ENCODE data around the gene GNGT2. TPM values are rescaled to one million over a fixed set of nuclear protein-coding genes. Genes with fewer than 3 reads are reported as not detected.

GNGT2 gene
- total RNA-seq, 4 donors from 2014 or later = 1.2 TPM; not detected in 2

DNA sequence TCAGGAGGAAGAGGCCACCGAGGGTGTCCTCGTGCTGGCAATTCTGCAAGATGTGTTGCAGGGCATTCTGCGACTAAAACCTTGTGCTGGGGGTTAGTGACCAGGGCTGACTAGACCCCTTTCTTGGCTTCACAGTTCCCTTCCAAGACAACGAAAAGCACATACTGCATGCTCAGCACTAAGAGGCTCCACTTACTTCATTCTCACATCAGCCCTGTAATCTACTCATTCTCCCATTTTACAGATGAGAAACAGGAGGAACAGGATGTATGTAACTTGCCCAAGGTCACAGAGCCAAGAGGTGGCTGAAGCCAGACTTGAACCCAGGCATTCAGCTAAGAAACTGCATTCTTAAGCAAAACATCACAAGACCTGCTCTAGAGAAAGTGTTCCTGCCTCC is 25.5 kb upstream of the GNGT2 start:
- Histone ChIP-seq H3K9me3 (no peaks in the 10 kb centered on the region), H3K4me3 (no peak overlapping the region), H3K27ac (no peak overlapping the region), H3K27me3 (no peaks in the 10 kb centered on the region), H3K4me1 (peaks cover 0 to 7% (median 0%) of the 10 kb centered on the region in 3 donors), H3K36me3 (no peaks in the 10 kb centered on the region)
- ATAC-seq = no peak
- no peak for TF ChIP-seq POLR2AphosphoS5 (IDR thresholded peaks at IDR 0.05)
- WGBS, 2 donors (ENCODE audit: low coverage in 1 of 2) = 52 to 80% methylated on average over 2 to 3 of the region's 4 CpGs

DNA sequence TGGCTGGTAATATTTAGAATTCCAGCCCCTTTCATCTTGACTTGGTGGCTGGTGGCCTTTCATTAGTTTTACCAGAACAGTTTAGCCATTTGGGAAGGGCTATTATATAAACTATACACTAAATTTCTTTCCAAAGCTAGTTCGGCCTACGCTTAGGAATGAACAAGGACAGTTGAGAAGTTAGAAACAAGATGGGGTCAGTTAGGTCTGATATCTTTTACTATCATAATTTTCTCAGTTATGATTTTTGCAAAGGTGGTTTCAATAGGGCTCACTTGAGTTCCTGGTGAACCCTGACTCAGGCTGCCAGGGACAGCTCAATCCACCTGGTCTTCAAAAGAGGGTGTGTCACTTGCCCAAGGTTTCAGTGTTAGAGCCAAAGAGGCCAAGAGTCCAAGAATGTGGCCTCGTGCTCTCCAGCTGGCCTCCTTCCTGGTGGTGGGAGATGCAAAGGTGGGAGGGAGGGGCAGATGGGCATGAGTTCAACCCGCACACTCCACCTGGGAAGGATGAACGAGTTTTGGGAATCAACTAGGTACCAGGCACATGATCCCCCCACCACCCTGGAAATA is 24.2 kb upstream of the GNGT2 start:
- 77 to 96% methylated on average over 2 of the region's 5 CpGs for WGBS, 2 donors (ENCODE audit: low coverage in 1 of 2)

DNA sequence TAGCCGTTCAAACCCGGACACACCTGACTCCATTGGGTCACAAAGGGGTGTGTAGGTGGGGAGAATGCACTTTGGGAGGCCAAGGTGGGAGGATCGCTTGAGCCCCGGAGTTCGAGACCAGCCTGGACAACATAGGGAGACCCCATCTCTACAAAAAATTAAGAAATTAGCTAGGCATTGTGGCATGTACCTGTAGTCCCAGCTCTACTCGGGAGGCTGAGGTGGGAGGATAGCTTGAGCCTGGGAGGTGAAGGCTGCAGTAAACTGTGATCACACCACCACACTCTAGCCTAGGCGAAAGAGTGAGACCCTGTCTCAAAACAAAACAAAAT is 21.2 kb upstream of the GNGT2 start:
- Histone ChIP-seq H3K27me3 (peaks cover 35% of the 10 kb centered on the region), H3K9me3 (no peaks in the 10 kb centered on the region), H3K4me1 (peaks cover 0 to 20% (median 8%) of the 10 kb centered on the region in 3 donors), H3K36me3 (no peaks in the 10 kb centered on the region), H3K4me3 (peak overlapping the region in 1 of 2 donors; percentile 64), H3K27ac (no peak overlapping the region)
- 69 to 91% methylated on average over 5 to 7 of the region's 7 CpGs for WGBS, 2 donors (ENCODE audit: low coverage in 1 of 2)
- TF ChIP-seq, protein P1, sequence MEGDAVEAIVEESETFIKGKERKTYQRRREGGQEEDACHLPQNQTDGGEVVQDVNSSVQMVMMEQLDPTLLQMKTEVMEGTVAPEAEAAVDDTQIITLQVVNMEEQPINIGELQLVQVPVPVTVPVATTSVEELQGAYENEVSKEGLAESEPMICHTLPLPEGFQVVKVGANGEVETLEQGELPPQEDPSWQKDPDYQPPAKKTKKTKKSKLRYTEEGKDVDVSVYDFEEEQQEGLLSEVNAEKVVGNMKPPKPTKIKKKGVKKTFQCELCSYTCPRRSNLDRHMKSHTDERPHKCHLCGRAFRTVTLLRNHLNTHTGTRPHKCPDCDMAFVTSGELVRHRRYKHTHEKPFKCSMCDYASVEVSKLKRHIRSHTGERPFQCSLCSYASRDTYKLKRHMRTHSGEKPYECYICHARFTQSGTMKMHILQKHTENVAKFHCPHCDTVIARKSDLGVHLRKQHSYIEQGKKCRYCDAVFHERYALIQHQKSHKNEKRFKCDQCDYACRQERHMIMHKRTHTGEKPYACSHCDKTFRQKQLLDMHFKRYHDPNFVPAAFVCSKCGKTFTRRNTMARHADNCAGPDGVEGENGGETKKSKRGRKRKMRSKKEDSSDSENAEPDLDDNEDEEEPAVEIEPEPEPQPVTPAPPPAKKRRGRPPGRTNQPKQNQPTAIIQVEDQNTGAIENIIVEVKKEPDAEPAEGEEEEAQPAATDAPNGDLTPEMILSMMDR (IDR thresholded peaks at IDR 0.05) = no peak
- TF ChIP-seq POLR2AphosphoS5 (IDR thresholded peaks at IDR 0.05) (no peak), EP300 (IDR thresholded peaks at IDR 0.05) (no peak), POLR2A (IDR thresholded peaks at IDR 0.05) (no peak)
- no peak for ATAC-seq

More for the DNA sequence above, 24.2 kb upstream of the GNGT2 start:
- no peaks in the 10 kb centered on the region for H3K36me3 ChIP-seq
- H3K27me3 ChIP-seq = peaks cover 7% of the 10 kb centered on the region
- no peak overlapping the region for H3K4me3 ChIP-seq
- no peak for TF ChIP-seq POLR2A (IDR thresholded peaks at IDR 0.05)
- TF ChIP-seq, protein P1 (IDR thresholded peaks at IDR 0.05) = no peak
- no peak for ATAC-seq
- H3K27ac ChIP-seq = no peak overlapping the region
- no peaks in the 10 kb centered on the region for H3K9me3 ChIP-seq
- H3K4me1 ChIP-seq = peaks cover 0 to 18% (median 8%) of the 10 kb centered on the region in 3 donors

DNA sequence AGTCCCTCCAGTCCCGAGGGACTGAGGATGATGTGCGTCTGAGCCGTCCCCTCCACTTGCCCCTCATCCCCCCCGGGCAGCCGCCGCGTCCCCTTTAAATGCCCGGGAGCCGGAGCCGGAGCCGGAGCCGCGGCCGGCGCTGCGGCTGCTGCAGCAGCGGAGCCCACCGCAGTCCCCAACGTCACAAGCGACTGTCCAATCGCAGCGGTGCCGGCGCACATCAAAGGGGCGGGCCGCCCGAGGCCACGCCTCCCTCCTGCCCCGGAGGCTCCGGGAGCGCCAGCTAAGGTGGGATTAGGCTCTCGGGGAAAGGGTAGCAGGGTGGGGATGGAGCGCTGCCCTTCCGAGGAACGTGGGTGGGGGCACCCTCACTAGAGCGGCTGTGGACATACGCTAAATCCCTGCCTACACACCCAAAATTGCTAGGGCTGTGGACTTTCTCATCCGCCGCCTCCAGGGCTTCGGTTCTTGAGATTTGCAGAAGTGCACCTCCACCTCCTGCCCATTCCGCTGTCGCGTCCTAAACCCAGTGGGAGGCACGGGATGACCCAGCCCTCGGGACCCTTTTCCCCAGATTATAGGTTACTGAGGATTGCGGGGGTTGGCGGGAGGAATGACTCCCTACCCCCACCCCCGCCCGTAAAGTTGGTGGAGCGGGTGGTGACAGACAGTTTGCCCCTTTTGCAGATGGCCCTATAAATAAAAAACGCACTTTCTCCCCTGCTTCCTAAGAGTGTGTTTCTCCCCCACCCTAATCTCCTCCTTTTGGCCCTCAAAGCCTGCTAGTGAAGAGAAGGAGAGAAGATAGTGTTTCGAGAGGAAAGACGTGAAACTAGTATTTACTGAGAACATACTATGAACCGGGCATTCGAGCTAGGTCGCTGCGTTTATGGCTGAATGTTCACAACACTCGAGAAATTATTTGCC is 20.5 kb upstream of the GNGT2 start, which contains the start of gene PHOSPHO1:
TSS of gene PHOSPHO1 (minus strand) at position 152 of the 927 bp plus-strand sequence. CDS start 4,096 bp downstream, outside the sequence.
- WGBS, 2 donors (ENCODE audit: low coverage in 1 of 2) = 1 to 6% methylated on average over 7 to 19 of the region's 58 CpGs
- peaks cover 0 to 20% (median 8%) of the 10 kb centered on the region in 3 donors for H3K4me1 ChIP-seq
- peaks cover 42% of the 10 kb centered on the region for H3K27me3 ChIP-seq
- H3K9me3 ChIP-seq = no peaks in the 10 kb centered on the region
- H3K27ac ChIP-seq = peak within 1 kb of the TSS in 1 of 4 donors; percentile 59
- TF ChIP-seq EP300 (IDR thresholded peaks at IDR 0.05) (no peak), POLR2AphosphoS5 (IDR thresholded peaks at IDR 0.05) (no peak), POLR2A (IDR thresholded peaks at IDR 0.05) (no peak)
- TF ChIP-seq, protein P1 (IDR thresholded peaks at IDR 0.05) = no peak
- peak within 1 kb of the TSS; percentile 44 to 64 for H3K4me3 ChIP-seq
- no peaks in the 10 kb centered on the region for H3K36me3 ChIP-seq
- ATAC-seq = peak; percentile 96

DNA sequence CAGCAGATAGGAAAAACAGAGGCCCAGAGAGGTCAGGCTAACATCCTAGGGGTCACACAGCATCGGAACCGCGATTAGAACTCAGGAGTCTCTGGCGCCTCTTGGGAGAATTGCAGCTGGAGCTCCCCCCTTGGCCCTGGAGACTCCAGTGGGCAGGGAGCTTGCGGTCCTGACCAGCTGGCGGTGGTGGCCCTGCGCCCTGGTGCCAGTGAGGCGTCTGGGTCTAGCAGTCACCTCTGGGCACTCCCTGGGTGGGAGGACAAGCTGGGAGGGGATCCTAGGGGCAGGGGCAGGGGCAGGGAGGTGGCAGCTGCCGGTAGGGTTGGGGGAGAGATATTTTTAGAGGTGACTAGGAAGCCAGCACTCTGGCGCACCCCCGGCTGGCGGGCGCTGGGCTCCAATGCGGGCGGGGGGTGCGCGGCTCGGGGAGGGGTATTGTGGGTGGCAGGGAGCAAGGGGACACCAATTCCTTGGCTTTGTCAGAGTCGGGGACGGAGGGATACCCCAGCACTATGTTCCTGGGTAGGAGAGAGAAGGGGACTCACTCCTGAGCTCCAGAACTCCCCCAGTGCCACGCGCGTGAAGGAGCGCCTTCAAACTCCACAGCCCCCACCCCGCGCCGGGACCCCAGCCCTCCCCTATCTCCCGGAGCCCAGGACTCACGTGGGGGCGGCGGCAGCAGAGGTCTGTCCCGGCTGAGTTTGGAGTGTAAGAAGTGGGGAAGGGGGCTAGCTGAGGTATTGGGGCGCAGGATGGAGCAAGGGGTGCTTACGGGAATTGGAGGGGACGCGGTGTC is 19.6 kb upstream of the GNGT2 start:
- no peaks in the 10 kb centered on the region for H3K36me3 ChIP-seq
- peak overlapping the region; percentile 44 to 64 for H3K4me3 ChIP-seq
- ATAC-seq = peak; percentile 4
- H3K27me3 ChIP-seq = peaks cover 51% of the 10 kb centered on the region
- peak overlapping the region in 1 of 4 donors; percentile 59 for H3K27ac ChIP-seq
- H3K9me3 ChIP-seq = no peaks in the 10 kb centered on the region
- peaks cover 0 to 21% (median 8%) of the 10 kb centered on the region in 3 donors for H3K4me1 ChIP-seq
- TF ChIP-seq, protein P1 (IDR thresholded peaks at IDR 0.05) = no peak
- TF ChIP-seq POLR2AphosphoS5 (IDR thresholded peaks at IDR 0.05) (no peak), POLR2A (IDR thresholded peaks at IDR 0.05) (no peak), EP300 (IDR thresholded peaks at IDR 0.05) (no peak)
- WGBS, 2 donors (ENCODE audit: low coverage in 1 of 2) = 0% methylated on average over 1 of the region's 36 CpGs; no CpG with 5 or more reads in 1 of the 2 donors

Measured in gastroesophageal sphincter (tissue), 4 donors.